K562 (cell line): Measurements from ENCODE around the gene TRIM2. TPM values are rescaled to one million over a fixed set of nuclear protein-coding genes. Genes with fewer than 3 reads are reported as not detected.

Source experiments
- ATAC-seq: fragments of 200-7000 bp; cut with Tn5 transposase; 3 replicates; pipeline ENCODE4 v1.9.1; 2020; ENCODE audit warnings: moderate library complexity
- BruUV-seq: library from RNA; stranded (reverse); fragments of 400-500 nt; replicated peaks from 2 replicates; lab custom pipeline; 2021; lab: Mats Ljungman, UMichigan
- CTCF ChIA-PET: fragments of 300-600 bp; formaldehyde crosslinking; extraction: SDS; loops from one replicate; lab custom pipeline; 2021; ENCODE audit warnings: low intra/inter-chr PET ratio; lab: Yijun Ruan, JAX
- POLR2A ChIA-PET: fragments of 300-600, 350-650 bp; sonication (Branson Sonifier 250); formaldehyde crosslinking; extraction: SDS; loops from one replicate; lab custom pipeline; 2021; ENCODE audit warnings: antibody characterized with exemption, inconsistent platforms; lab: Yijun Ruan, JAX
- DNase-seq, 4 experiments: peaks; one replicate each; pipeline versions ENCODE4 v3.0.0 to v3.0.0-alpha.2; 2011 to 2018; ENCODE audit warnings: low spot score in 3 of 4, mixed read lengths in 3 of 4; ENCODE audit errors: extremely low read depth in 1 of 4
- FAIRE-seq: peaks from 2 replicates; lab custom pipeline; 2011; peaks lifted over from hg19 to GRCh38; lab: Jason Lieb, UNC
- H2AFZ ChIP-seq: 2 replicates; pipeline ENCODE4 v1.6.0; 2011; ENCODE audit warnings: low read depth, low read length, control low read depth, inconsistent platforms
- H3K27ac ChIP-seq: fragments of 200-600 bp; 3 replicates; pipeline ENCODE4 v1.8.0; 2011; ENCODE audit warnings: low read depth, mild to moderate bottlenecking, control low read depth, inconsistent platforms, low read length, moderate library complexity, mixed read lengths; ENCODE audit errors: extremely low read depth
- H3K27me3 ChIP-seq, 2 experiments: fragments of 300-600 bp in 1 of 2; 2 replicates in 1 of 2; 3 replicates in 1 of 2; pipeline versions ENCODE4 v1.6.0 to v1.8.0; 2011; ENCODE audit warnings: inconsistent platforms in 2 of 2, low read length in 2 of 2, mild to moderate bottlenecking in 1 of 2, mixed read lengths in 1 of 2, moderate library complexity in 1 of 2; ENCODE audit not compliant: control insufficient read depth in 2 of 2, insufficient read depth in 2 of 2
- H3K36me3 ChIP-seq: fragments of 300-600 bp; 3 replicates; pipeline ENCODE4 v1.8.0; 2011; ENCODE audit warnings: mild to moderate bottlenecking, low read length, inconsistent platforms; ENCODE audit not compliant: control insufficient read depth, insufficient read depth
- H3K4me1 ChIP-seq, 2 experiments: fragments of 200-600 bp in 1 of 2; replicated peaks in 1 of 2; 2 replicates in 1 of 2; 3 replicates in 1 of 2; pipeline versions ENCODE4 v1.5.1 to v1.8.0; 2011; ENCODE audit warnings: inconsistent platforms in 2 of 2, low read length in 2 of 2, mild to moderate bottlenecking in 1 of 2, mixed read lengths in 1 of 2, moderate library complexity in 1 of 2; ENCODE audit not compliant: control insufficient read depth in 2 of 2, insufficient read depth in 2 of 2
- H3K4me2 ChIP-seq: 2 replicates; pipeline ENCODE4 v1.6.1; 2011; ENCODE audit warnings: low read length, control low read depth, inconsistent platforms, mixed read lengths; ENCODE audit not compliant: insufficient read depth
- H3K4me3 ChIP-seq: fragments of 200-600 bp; sonication (generic), shearing (Covaris generic); 2 replicates; pipeline ENCODE4 v1.5.1; 2016; ENCODE audit warnings: control low read depth, inconsistent platforms
- H3K79me2 ChIP-seq: fragments of 200-600 bp; 3 replicates; pipeline ENCODE4 v1.8.0; 2011; ENCODE audit warnings: low read length, inconsistent platforms; ENCODE audit not compliant: control insufficient read depth, insufficient read depth
- H3K9ac ChIP-seq, 2 experiments: 2 replicates each; pipeline versions ENCODE4 v1.6.0 to v1.6.1; 2011; ENCODE audit warnings: low read depth in 2 of 2, low read length in 2 of 2, control low read depth in 1 of 2, inconsistent platforms in 1 of 2, mild to moderate bottlenecking in 1 of 2, mixed read lengths in 1 of 2; ENCODE audit not compliant: insufficient read depth in 1 of 2
- H3K9me1 ChIP-seq: one replicate; pipeline ENCODE4 v1.6.0; 2011; ENCODE audit warnings: inconsistent platforms, mild to moderate bottlenecking, low read length, moderate library complexity; ENCODE audit not compliant: control insufficient read depth, insufficient read depth
- H3K9me3 ChIP-seq: replicated peaks from 2 replicates; pipeline ENCODE4 v1.5.1; 2011; ENCODE audit warnings: low read depth, low read length, inconsistent platforms; ENCODE audit not compliant: control insufficient read depth, insufficient read depth
- H4K20me1 ChIP-seq: replicated peaks from 2 replicates; pipeline ENCODE4 v1.6.1; 2011; ENCODE audit warnings: low read length, inconsistent platforms, mixed read lengths; ENCODE audit not compliant: control insufficient read depth, insufficient read depth
- BCOR ChIP-seq: fragments of 450-650 bp; IDR thresholded peaks from 2 replicates; pipeline ENCODE4 v1.6.1; 2016
- BDP1 ChIP-seq: IDR thresholded peaks from 3 replicates; pipeline ENCODE4 v1.6.1; 2011; ENCODE audit not compliant: insufficient read length, insufficient read depth
- CEBPB ChIP-seq: fragments of 450-650 bp; IDR thresholded peaks from 2 replicates; pipeline ENCODE4 v1.6.1; 2016; ENCODE audit warnings: missing genetic modification characterization, missing compliant biosample characterization
- CEBPG ChIP-seq, 3 experiments: fragments of 200-800 bp in 1 of 3; sonication (Bioruptor generic) in 1 of 3; sonication (generic) in 1 of 3; formaldehyde crosslinking in 1 of 3; IDR thresholded peaks in 2 of 3; conservative IDR thresholded peaks in 1 of 3; 2 replicates each; pipeline versions ENCODE4 v1.6.1 to v1.8.0; 2016 to 2022; ENCODE audit warnings: missing compliant biosample characterization in 2 of 3, missing genetic modification characterization in 2 of 3, mild to moderate bottlenecking in 1 of 3, missing genetic modification reagents in 1 of 3
- L3MBTL2 ChIP-seq: fragments of 450-650 bp; IDR thresholded peaks from 2 replicates; pipeline ENCODE4 v1.6.1; 2016; ENCODE audit warnings: mild to moderate bottlenecking, moderate library complexity
- LEF1 ChIP-seq: fragments of 450-650 bp; IDR thresholded peaks from 2 replicates; pipeline ENCODE4 v1.6.1; 2016; ENCODE audit warnings: mild to moderate bottlenecking
- NFXL1 ChIP-seq: fragments of 450-650 bp; formaldehyde crosslinking; IDR thresholded peaks from 2 replicates; pipeline ENCODE4 v1.4.0; 2021; ENCODE audit warnings: mild to moderate bottlenecking
- NUFIP1 ChIP-seq: fragments of 450-650 bp; IDR thresholded peaks from 2 replicates; pipeline ENCODE4 v1.6.1; 2018; ENCODE audit not compliant: partially characterized antibody
- SMC3 ChIP-seq: conservative IDR thresholded peaks from 2 replicates; pipeline ENCODE4 v1.6.1; 2011; ENCODE audit warnings: low read depth, low read length, improper control_type of control experiment; ENCODE audit not compliant: insufficient read depth
- STAT5A ChIP-seq: IDR thresholded peaks from 2 replicates; pipeline ENCODE4 v1.6.1; 2012; ENCODE audit warnings: low read length, inconsistent platforms, borderline replicate concordance
- WGBS: fragments of 100-300 bp; shearing (Covaris generic); methylation state at CpG from one replicate; pipeline ENCODE4 v1.1.6; 2016; ENCODE audit warnings: low coverage, mixed read lengths; ENCODE audit not compliant: insufficient coverage; ENCODE audit errors: missing lambda C conversion rate; 5-methylcytosine and 5-hydroxymethylcytosine counted together
- in situ Hi-C: fragments of 300-500 bp; cut with MboI; formaldehyde crosslinking; loops from 4 replicates; pipeline ENCODE4 v1.15.0; 2018; ENCODE audit warnings: inconsistent platforms, mixed read lengths
- intact Hi-C: fragments of 100-400 bp; cut with micrococcal nuclease; formaldehyde crosslinking; loops from 2 replicates; pipeline ENCODE4 v1.14.2; 2022
- polyA plus RNA-seq, 8 experiments: library from polyadenylated mRNA; depleted of rRNA in 4 of 8; stranded (reverse) in 5 of 8; unstranded in 3 of 8; fragments of >200 nt; fragmentation: Nextera tagmentation in 2 of 8; fragmentation: Illumina TruSeq in 1 of 8; extraction: Ambion mirVana in 2 of 8; extraction: Trizol in 1 of 8; gene quantifications; 2 replicates each; pipeline versions ENCODE4 v1.2.1 to v1.2.3, GENCODE V29; 2011 to 2014; ENCODE audit warnings: inconsistent platforms in 1 of 8, missing spikeins in 1 of 8
- total RNA-seq, 7 experiments: library from RNA; depleted of rRNA in 6 of 7; stranded (reverse); fragments of >200 nt in 6 of 7; fragmentation: Illumina TruSeq in 2 of 7; extraction: Trizol in 2 of 7; gene quantifications; 2 replicates each; pipeline versions ENCODE4 v1.2.1 to v1.2.3, GENCODE V29; 2011 to 2021; ENCODE audit warnings: low replicate concordance in 1 of 7
- TF ChIP-seq, protein P1 (sequence below): fragments of 250-450 bp; sonication (Bioruptor Pico); IDR thresholded peaks from 2 replicates; pipeline ENCODE4 v1.9.0; 2021; ENCODE audit warnings: mild to moderate bottlenecking, inconsistent platforms
- TF ChIP-seq, protein P2 (sequence below), 2 experiments: fragments of 450-650 bp in 1 of 2; sonication (generic) in 1 of 2; formaldehyde crosslinking; conservative IDR thresholded peaks; 2 replicates each; pipeline versions ENCODE4 v1.4.0 to v1.8.1; 2020 to 2022; ENCODE audit warnings: mild to moderate bottlenecking in 1 of 2, missing genetic modification reagents in 1 of 2

Gene TRIM2
- total and polyA plus RNA-seq, 9 of the 15 experiments (the other 6 are each of a cell fraction or from before 2014, with no cell fraction given): 0.01 to 0.41 (median 0.13) TPM; not detected in 1

DNA sequence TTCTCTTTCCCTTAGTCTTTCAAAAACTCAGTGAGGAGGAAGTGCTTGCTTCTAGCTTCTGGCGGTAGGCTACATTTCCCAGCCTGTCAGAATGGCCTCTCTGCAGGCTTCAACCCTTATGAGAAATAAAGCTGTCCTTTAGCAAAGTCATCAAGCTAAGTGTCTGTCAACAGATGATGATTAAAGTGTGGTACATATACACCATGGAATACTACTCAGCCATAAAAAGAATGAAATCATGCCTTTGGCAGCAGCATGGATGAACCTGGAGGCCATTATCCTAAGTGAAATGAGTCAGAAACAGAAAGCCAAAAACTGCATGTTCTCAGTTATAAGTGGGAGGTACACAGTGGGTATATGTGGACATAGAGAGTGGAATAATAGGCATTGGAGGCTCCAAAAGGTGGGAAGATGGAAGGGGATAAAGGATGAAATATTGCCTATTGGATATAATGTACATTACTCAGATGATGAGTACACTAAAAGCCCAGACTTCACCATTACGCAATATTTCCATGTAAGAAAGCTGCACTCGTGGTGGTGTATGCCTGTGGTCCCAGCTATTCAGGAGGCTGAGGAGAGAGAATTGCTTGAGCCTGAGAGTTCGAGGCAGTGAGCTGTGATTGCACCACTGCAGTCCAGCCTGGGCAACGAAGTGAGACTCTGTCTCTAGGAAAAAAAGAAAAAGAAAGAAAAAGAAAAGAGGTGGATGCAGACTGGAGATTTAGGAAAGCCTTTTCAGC is 7.9 kb downstream of the TRIM2 start:
- BruUV-seq: no TSS peak
- H3K4me1 ChIP-seq: no peaks in the 10 kb centered on the region
- TF ChIP-seq CEBPB (peak; percentile 90), BDP1 (no peak), CEBPG (CRISPR knock-in tag; IDR thresholded peaks at IDR 0.05) (no peak), CEBPG (tag; conservative IDR thresholded peaks at IDR 0.05 in 1 of 2, IDR thresholded peaks at IDR 0.05 in 1 of 2) (peak; percentile 81 to 91)
- in situ Hi-C loops: no loop called here
- no peaks in the 10 kb centered on the region for H3K36me3 ChIP-seq
- H3K9me3 ChIP-seq: no peaks in the 10 kb centered on the region
- FAIRE-seq (no peak), ATAC-seq (no peak), DNase-seq (no peak)
- POLR2A ChIA-PET: interaction anchor here (0.6 to 1.4 kb wide), 3 partner anchors 10 to 420 kb away, joined by 3 read pairs; no protein-coding TSS in a partner anchor
- CTCF ChIA-PET: no interaction called here
- 0% methylated on average over 4 of the region's 5 CpGs for WGBS
- H4K20me1 ChIP-seq: no peaks in the 10 kb centered on the region
- no peak overlapping the region for H2AFZ ChIP-seq
- no peak overlapping the region for H3K4me3 ChIP-seq
- H3K4me2 ChIP-seq: no peak overlapping the region
- H3K27ac ChIP-seq: no peak overlapping the region
- H3K9ac ChIP-seq: no peak overlapping the region
- intact Hi-C loops: no loop called here
- peaks cover 5 to 22% of the 10 kb centered on the region in 2 experiments; a peak in 2 of 5 replicates for H3K27me3 ChIP-seq
- H3K79me2 ChIP-seq: no peaks in the 10 kb centered on the region
- no peaks in the 10 kb centered on the region for H3K9me1 ChIP-seq

DNA sequence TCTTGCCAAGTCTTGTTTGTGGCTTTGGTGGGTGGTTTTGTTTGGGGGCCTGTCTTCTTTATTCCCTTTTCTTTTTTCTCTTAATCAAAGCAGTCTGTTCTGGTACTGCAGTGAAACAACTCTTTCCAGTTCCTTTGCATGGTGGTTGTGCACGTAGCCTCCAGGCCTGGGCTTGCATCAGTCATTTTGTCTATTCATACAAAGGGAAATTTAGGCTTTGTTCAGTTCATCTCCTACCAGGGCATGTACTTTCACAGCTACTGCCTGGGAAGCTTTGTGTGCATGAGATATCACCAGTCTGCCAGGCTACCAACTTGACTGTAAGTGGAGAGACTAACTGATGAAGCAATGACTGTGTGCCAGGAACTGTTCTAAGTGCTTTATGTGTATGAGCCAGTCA is 8.5 kb downstream of the TRIM2 start:
- ChIA-PET CTCF (no interaction called here), POLR2A (interaction anchor here (0.6 to 1.4 kb wide), 3 partner anchors 9 to 420 kb away, joined by 3 read pairs; no protein-coding TSS in a partner anchor)
- Histone ChIP-seq H3K4me1 (no peaks in the 10 kb centered on the region), H3K36me3 (no peaks in the 10 kb centered on the region), H3K9me3 (no peaks in the 10 kb centered on the region), H3K27me3 (peaks cover 5 to 22% of the 10 kb centered on the region in 2 experiments; a peak in 2 of 5 replicates), H2AFZ (no peak overlapping the region), H3K4me2 (no peak overlapping the region), H3K79me2 (no peaks in the 10 kb centered on the region), H3K27ac (no peak overlapping the region), H4K20me1 (no peaks in the 10 kb centered on the region), H3K9ac (no peak overlapping the region), H3K4me3 (no peak overlapping the region), H3K9me1 (no peaks in the 10 kb centered on the region)
- no TSS peak for BruUV-seq
- intact Hi-C loops: no loop called here
- FAIRE-seq (no peak), ATAC-seq (no peak), DNase-seq (no peak)
- 0% methylated on average over 1 of the region's 1 CpG for WGBS
- in situ Hi-C loops: no loop called here
- TF ChIP-seq SMC3 (no peak), NFXL1 (CRISPR knock-in tag) (no peak), BCOR (no peak), LEF1 (no peak), STAT5A (no peak), L3MBTL2 (no peak), NUFIP1 (no peak)
- TF ChIP-seq, protein P1, sequence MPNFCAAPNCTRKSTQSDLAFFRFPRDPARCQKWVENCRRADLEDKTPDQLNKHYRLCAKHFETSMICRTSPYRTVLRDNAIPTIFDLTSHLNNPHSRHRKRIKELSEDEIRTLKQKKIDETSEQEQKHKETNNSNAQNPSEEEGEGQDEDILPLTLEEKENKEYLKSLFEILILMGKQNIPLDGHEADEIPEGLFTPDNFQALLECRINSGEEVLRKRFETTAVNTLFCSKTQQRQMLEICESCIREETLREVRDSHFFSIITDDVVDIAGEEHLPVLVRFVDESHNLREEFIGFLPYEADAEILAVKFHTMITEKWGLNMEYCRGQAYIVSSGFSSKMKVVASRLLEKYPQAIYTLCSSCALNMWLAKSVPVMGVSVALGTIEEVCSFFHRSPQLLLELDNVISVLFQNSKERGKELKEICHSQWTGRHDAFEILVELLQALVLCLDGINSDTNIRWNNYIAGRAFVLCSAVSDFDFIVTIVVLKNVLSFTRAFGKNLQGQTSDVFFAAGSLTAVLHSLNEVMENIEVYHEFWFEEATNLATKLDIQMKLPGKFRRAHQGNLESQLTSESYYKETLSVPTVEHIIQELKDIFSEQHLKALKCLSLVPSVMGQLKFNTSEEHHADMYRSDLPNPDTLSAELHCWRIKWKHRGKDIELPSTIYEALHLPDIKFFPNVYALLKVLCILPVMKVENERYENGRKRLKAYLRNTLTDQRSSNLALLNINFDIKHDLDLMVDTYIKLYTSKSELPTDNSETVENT (CRISPR knock-in tag): no peak
- TF ChIP-seq, protein P2, sequence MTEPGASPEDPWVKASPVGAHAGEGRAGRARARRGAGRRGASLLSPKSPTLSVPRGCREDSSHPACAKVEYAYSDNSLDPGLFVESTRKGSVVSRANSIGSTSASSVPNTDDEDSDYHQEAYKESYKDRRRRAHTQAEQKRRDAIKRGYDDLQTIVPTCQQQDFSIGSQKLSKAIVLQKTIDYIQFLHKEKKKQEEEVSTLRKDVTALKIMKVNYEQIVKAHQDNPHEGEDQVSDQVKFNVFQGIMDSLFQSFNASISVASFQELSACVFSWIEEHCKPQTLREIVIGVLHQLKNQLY (CRISPR knock-in tag; conservative IDR thresholded peaks at IDR 0.05): no peak
